ENCODE data around the gene C11orf58.

- TF ChIP-seq TAF1 (IDR thresholded peaks at IDR 0.05; ENCODE audit: borderline replicate concordance, low read depth, low read length) (no peak), POLR2AphosphoS5 (IDR thresholded peaks at IDR 0.05; ENCODE audit: low read depth, low read length) (no peak), POLR2A (IDR thresholded peaks at IDR 0.05; ENCODE audit: low read depth, low read length) (no peak)
These were observed 25.3 kb downstream of the C11orf58 start for GRCh38 chr11:16763746-16764145.
